GM21576 (cell line): ENCODE data around the gene CD244.

Source experiments
- ATAC-seq: cut with Tn5 transposase; IDR thresholded peaks from one replicate; pipeline ENCODE4 v1.9.1; 2021; ENCODE audit warnings: mild to moderate bottlenecking, moderate library complexity; ENCODE audit not compliant: unreplicated experiment

Gene CD244

GRCh38 chr1:160850993-160851392 lies 11.7 kb downstream of the CD244 start:
- no peak for ATAC-seq

- ATAC-seq, result no peak
Measured at GRCh38 chr1:160850541-160850940, 12.1 kb downstream of the CD244 start.

GRCh38 chr1:160846281-160846680 lies 16.4 kb downstream of the CD244 start:
- no peak for ATAC-seq

GRCh38 chr1:160844447-160845232 lies 18.0 kb downstream of the CD244 start:
- no peak for ATAC-seq

- ATAC-seq, result no peak
Measured at GRCh38 chr1:160841079-160841478, 21.6 kb downstream of the CD244 start.

GRCh38 chr1:160839746-160840145 lies 22.9 kb downstream of the CD244 start:
- ATAC-seq, result no peak

DNA sequence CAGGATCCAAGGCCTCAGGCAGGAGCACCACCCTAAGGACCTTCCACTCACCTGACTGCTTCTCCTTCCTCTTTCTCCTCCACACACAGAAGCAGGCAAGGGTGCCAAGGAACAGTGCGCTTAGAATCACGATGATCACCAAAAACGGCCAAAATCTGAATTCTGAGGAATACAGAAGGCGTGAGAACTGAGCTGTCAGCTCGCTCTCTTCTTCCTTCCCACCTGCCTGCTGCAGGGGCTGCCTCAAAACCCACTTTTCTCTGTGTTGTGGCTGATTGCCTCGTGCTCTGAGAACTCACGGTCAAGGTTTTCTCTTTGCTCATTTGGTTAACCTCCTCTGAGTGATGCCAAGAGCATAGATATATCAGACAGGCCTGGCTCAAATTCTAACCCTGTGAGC lies 23.8 kb downstream of the CD244 start:
- ATAC-seq, result no peak

DNA sequence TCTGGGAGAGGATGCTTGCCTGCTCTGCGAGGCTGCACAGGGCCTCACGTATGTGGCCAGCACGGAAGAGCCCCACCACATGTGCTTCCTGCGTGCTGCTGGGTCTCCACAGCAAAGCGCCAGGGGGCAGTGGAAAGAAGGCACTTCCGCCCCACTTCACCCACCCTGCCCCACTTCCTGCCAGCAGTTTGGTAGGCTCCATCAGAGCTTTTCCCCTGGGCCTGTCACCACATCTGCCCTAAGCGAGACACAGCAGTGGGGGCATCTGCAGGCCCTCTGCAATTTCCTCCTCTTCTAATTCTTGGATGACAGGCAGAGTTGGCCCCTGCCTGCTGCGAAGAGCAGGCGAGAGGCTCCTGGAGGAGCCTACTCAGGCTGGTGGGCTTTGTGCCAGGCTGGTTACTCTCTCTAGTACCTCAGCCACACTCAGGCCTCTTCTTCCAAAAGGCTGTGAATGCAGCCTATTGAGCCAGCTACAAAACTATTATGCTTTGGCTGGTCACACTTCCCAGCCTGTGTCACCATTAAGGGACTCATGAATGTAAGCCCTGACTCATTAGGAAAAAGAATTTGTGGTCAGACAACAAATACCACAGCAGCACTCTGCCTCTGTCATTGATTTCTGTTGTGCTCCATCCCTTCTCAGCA lies 25.0 kb downstream of the CD244 start:
- peak; percentile 82 for ATAC-seq

- ATAC-seq, result no peak
Measured at GRCh38 chr1:160836981-160837557, 25.6 kb downstream of the CD244 start.

DNA sequence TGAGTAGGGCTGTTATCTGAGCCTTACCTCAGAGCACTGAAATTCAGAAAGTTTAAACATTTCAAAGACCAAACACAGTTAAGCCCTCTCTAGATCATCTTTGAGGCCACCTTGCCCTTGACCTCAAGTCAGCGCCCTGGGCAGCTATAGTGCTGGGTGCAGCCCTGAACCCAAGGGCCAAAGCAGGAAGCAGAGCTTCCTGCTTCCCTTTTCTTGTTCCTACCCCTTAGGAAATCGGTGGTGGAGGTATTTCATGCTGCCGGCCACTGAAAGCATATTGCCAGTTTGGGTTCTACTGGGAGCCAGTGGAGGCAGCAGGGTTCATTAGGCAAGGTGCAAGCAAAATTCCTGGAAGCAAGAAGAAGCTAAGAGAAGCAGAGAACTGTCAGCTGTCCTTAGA lies 26.1 kb downstream of the CD244 start:
- ATAC-seq, result no peak

DNA sequence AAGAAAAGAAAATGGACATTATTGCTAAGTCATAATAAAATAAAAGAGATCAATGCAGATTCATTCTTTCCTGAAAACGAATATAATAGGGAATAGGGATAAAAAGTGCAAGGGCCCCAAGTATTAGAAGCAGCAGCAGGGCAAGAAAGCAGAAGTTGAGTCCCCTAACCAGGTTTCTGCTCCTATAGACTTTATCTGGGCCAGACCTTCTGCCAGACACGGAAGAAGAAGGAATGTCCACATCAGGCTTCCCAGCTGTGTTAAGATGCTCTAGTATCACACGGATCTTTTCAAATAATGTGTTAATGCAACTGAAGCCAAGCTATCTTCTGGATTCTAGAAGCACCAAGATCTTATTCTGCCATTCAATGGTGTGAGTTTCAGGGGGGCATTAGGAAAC lies 26.9 kb downstream of the CD244 start:
- ATAC-seq, result no peak

- ATAC-seq, result no peak
Measured at GRCh38 chr1:160834945-160835565, 27.6 kb downstream of the CD244 start.

- ATAC-seq, result peak; percentile 52
Measured at GRCh38 chr1:160830321-160831153, 32.1 kb downstream of the CD244 start.

GRCh38 chr1:160829766-160830165 lies 32.9 kb downstream of the CD244 start:
- ATAC-seq, result no peak

DNA sequence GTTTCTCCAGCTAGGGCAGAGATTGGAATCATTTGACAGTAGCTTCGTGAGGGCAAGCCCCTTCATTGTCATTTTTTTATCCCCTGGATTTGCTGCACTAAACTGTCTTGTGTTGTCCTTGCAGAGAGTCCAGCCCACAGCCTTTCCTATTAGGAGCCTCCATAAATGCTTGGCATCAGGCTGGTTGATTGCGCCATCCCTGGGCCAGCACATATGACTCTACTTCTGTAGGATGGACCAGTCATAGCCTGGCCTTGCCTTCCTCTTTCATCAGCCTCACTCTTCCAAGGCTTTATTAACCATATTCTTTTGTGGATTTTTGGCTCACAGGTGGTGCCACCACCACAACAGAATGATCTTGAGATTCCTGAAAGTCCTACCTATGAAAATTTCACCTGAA lies 35.3 kb downstream of the CD244 start:
- no peak for ATAC-seq

- no peak for ATAC-seq
Measured at GRCh38 chr1:160826546-160826945, 36.1 kb downstream of the CD244 start.

DNA sequence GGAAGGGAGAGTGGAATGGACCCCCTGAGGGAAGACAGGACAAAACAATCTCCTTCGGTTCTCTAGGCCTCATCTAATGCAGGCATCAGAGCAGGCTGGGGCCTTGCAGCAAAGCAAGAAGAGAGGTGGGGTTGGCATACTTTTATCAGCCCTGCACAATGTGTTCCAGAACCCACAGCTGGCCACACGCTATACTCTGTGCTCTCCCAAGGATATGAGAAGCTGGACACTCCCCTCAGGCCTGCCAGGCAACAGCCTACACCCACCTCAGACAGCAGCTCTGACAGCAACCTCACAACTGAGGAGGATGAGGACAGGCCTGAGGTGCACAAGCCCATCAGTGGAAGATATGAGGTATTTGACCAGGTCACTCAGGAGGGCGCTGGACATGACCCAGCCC lies 39.4 kb downstream of the CD244 start:
- no peak for ATAC-seq

GRCh38 chr1:160821627-160822026 lies 41.1 kb downstream of the CD244 start:
- no peak for ATAC-seq

GRCh38 chr1:160819186-160819585 lies 43.5 kb downstream of the CD244 start:
- no peak for ATAC-seq

- no peak for ATAC-seq
Measured at GRCh38 chr1:160818207-160818937, 44.3 kb downstream of the CD244 start.
